Stimulated activated CD4-positive, alpha-beta T cell treated with anti-CD3 and anti-CD28 coated beads, Interleukin-1b, Interleukin-23, amount 100 ng/mL, for 48 hours (primary cell): ENCODE data around the gene DNAJC21.
"Not testable (repeated sequence)": the region's sequence is repeated elsewhere in the genome, so short reads cannot be mapped to it uniquely, and the experiment has no call there.

Experiments used
- DNase-seq: peaks from one replicate; pipeline ENCODE4 v3.0.0-alpha.2; 2020

Gene DNAJC21

GRCh38 chr5:34923694-34924461 is 5.5 kb upstream of the DNAJC21 start:
- peak; percentile 44 for DNase-seq

GRCh38 chr5:34924462-34924765 is 4.9 kb upstream of the DNAJC21 start:
- DNase-seq: no peak

- DNase-seq: no peak
Measured at GRCh38 chr5:34926318-34926888, 3.0 kb upstream of the DNAJC21 start.

- no peak for DNase-seq
Measured at GRCh38 chr5:34927785-34928184, 1.6 kb upstream of the DNAJC21 start.

GRCh38 chr5:34928267-34928666 is 1.1 kb upstream of the DNAJC21 start:
- no peak for DNase-seq

- peak; percentile 82 for DNase-seq
Measured at GRCh38 chr5:34929720-34930461, 532 bp downstream of the DNAJC21 start.

- no peak for DNase-seq
Measured at GRCh38 chr5:34930462-34930844, 1.1 kb downstream of the DNAJC21 start.

- DNase-seq: no peak
Measured at GRCh38 chr5:34930870-34931269, 1.5 kb downstream of the DNAJC21 start.

- DNase-seq: no peak
Measured at GRCh38 chr5:34932947-34933346, 3.6 kb downstream of the DNAJC21 start.

- no peak for DNase-seq
Measured at GRCh38 chr5:34941936-34942335, 12.6 kb downstream of the DNAJC21 start.

GRCh38 chr5:34944044-34944443 is 14.7 kb downstream of the DNAJC21 start:
- DNase-seq: no peak

GRCh38 chr5:34944460-34945047 is 15.2 kb downstream of the DNAJC21 start:
- no peak for DNase-seq

GRCh38 chr5:34957321-34957720 is 28.0 kb downstream of the DNAJC21 start:
- no peak for DNase-seq

- DNase-seq: no peak
Measured at GRCh38 chr5:34957857-34958690, 28.7 kb downstream of the DNAJC21 start.

- DNase-seq: peak; percentile 6
Measured at GRCh38 chr5:34959323-34959722, 30.0 kb downstream of the DNAJC21 start.

GRCh38 chr5:34967540-34967939 is 38.2 kb downstream of the DNAJC21 start:
- no peak for DNase-seq

- no peak for DNase-seq
Measured at GRCh38 chr5:34968258-34968657, 38.9 kb downstream of the DNAJC21 start.

- no peak for DNase-seq
Measured at GRCh38 chr5:34970552-34970951, 41.2 kb downstream of the DNAJC21 start.

GRCh38 chr5:34971655-34972054 is 42.3 kb downstream of the DNAJC21 start:
- DNase-seq: not testable (repeated sequence)

GRCh38 chr5:34976347-34976746 is 47.0 kb downstream of the DNAJC21 start:
- no peak for DNase-seq

GRCh38 chr5:34977934-34978613 is 48.7 kb downstream of the DNAJC21 start:
- DNase-seq: no peak

GRCh38 chr5:34978681-34979080 is 49.3 kb downstream of the DNAJC21 start:
- DNase-seq: no peak
